OCI-LY7 (cell line): ENCODE data around the gene DNAJC27.

Experiments
- CTCF ChIP-seq: fragments of 200-600 bp; sonication (generic); conservative IDR thresholded peaks from 2 replicates; pipeline ENCODE4 v1.5.1; 2014; ENCODE audit warnings: mild to moderate bottlenecking, antibody characterized with exemption, low read length, moderate library complexity, mixed read lengths
- EZH2phosphoT487 ChIP-seq: fragments of 200-600 bp; sonication (generic); IDR thresholded peaks from 2 replicates; pipeline ENCODE4 v1.6.1; 2018; ENCODE audit warnings: low read depth, borderline replicate concordance, mild to moderate bottlenecking, mixed run types, antibody characterized with exemption, low read length, moderate library complexity, mixed read lengths

- TF ChIP-seq CTCF, result no peak
- no peak for TF ChIP-seq EZH2phosphoT487
These were observed 51.5 kb downstream of the DNAJC27 start, which contains the start of gene ADCY3 for GRCh38 chr2:24920098-24920808.
